Skeletal muscle satellite cell (primary cell): Measurements from ENCODE around the gene ANXA2.

ENCODE experiments used
- H3K27me3 ChIP-seq: 2 replicates; pipeline ENCODE4 v1.7.0; 2013; ENCODE audit warnings: low read length; ENCODE audit not compliant: control insufficient read depth, insufficient read depth
- H3K36me3 ChIP-seq: 2 replicates; pipeline ENCODE4 v1.7.0; 2013; ENCODE audit warnings: mild to moderate bottlenecking, control low read depth, low read length; ENCODE audit not compliant: insufficient read depth
- H3K4me1 ChIP-seq: 2 replicates; pipeline ENCODE4 v1.7.0; 2013; ENCODE audit warnings: low read length; ENCODE audit not compliant: control insufficient read depth, insufficient read depth
- H3K4me2 ChIP-seq: 2 replicates; pipeline ENCODE4 v1.7.0; 2013; ENCODE audit warnings: mild to moderate bottlenecking, low read length
- H3K4me3 ChIP-seq: 2 replicates; pipeline ENCODE4 v1.7.0; 2013; ENCODE audit warnings: low read length
- H3K9ac ChIP-seq: 2 replicates; pipeline ENCODE4 v1.7.0; 2013; ENCODE audit warnings: mild to moderate bottlenecking, low read depth, low read length, moderate library complexity
- H3K9me3 ChIP-seq: replicated peaks from 2 replicates; pipeline ENCODE4 v1.7.0; 2013; ENCODE audit warnings: mild to moderate bottlenecking, control low read depth, low read length

Gene ANXA2

GRCh38 chr15:60385620-60386552 lies 11.9 kb downstream of the ANXA2 start:
- Histone ChIP-seq H3K36me3 (peaks cover 83% of the 10 kb centered on the region), H3K9ac (no peak overlapping the region), H3K4me2 (peak overlapping the region; percentile 46), H3K27me3 (no peaks in the 10 kb centered on the region), H3K9me3 (no peaks in the 10 kb centered on the region), H3K4me3 (no peak overlapping the region), H3K4me1 (peaks cover 90% of the 10 kb centered on the region)

- Histone ChIP-seq H3K27me3 (no peaks in the 10 kb centered on the region), H3K4me2 (peak overlapping the region; percentile 44), H3K4me1 (peaks cover 90% of the 10 kb centered on the region), H3K36me3 (peaks cover 81% of the 10 kb centered on the region), H3K9me3 (no peaks in the 10 kb centered on the region), H3K4me3 (no peak overlapping the region), H3K9ac (peak overlapping the region; percentile 23)
These were observed 13.2 kb downstream of the ANXA2 start for GRCh38 chr15:60384526-60385126.

- Histone ChIP-seq H3K27me3 (no peaks in the 10 kb centered on the region), H3K4me1 (peaks cover 90% of the 10 kb centered on the region), H3K36me3 (peaks cover 82% of the 10 kb centered on the region), H3K9ac (peak overlapping the region; percentile 23), H3K4me2 (peak overlapping the region; percentile 44), H3K4me3 (no peak overlapping the region), H3K9me3 (no peaks in the 10 kb centered on the region)
These were observed 13.7 kb downstream of the ANXA2 start for GRCh38 chr15:60384053-60384452.

- Histone ChIP-seq H3K36me3 (peaks cover 88% of the 10 kb centered on the region), H3K9ac (peak overlapping the region; percentile 24), H3K4me2 (peak overlapping the region; percentile 44), H3K4me1 (peaks cover 91% of the 10 kb centered on the region), H3K4me3 (peak overlapping the region; percentile 19), H3K27me3 (no peaks in the 10 kb centered on the region), H3K9me3 (no peaks in the 10 kb centered on the region)
These were observed 14.8 kb downstream of the ANXA2 start for GRCh38 chr15:60382773-60383674.

- H3K27me3 ChIP-seq = no peaks in the 10 kb centered on the region
- H3K36me3 ChIP-seq = peaks cover 91% of the 10 kb centered on the region
- peaks cover 94% of the 10 kb centered on the region for H3K4me1 ChIP-seq
- H3K9ac ChIP-seq = peak overlapping the region; percentile 27
- H3K4me2 ChIP-seq = peak overlapping the region; percentile 24
- H3K9me3 ChIP-seq = no peaks in the 10 kb centered on the region
- no peak overlapping the region for H3K4me3 ChIP-seq
These were observed 16.5 kb downstream of the ANXA2 start for GRCh38 chr15:60381148-60381788.

- Histone ChIP-seq H3K4me3 (peak overlapping the region; percentile 21), H3K27me3 (no peaks in the 10 kb centered on the region), H3K4me1 (peaks cover 96% of the 10 kb centered on the region), H3K9me3 (no peaks in the 10 kb centered on the region), H3K36me3 (peaks cover 91% of the 10 kb centered on the region), H3K4me2 (peak overlapping the region; percentile 40), H3K9ac (peak overlapping the region; percentile 67)
These were observed 18.1 kb downstream of the ANXA2 start for GRCh38 chr15:60379525-60380274.

GRCh38 chr15:60379185-60379524 lies 18.6 kb downstream of the ANXA2 start:
- H3K27me3 ChIP-seq = no peaks in the 10 kb centered on the region
- H3K36me3 ChIP-seq = peaks cover 89% of the 10 kb centered on the region
- no peak overlapping the region for H3K4me3 ChIP-seq
- H3K4me1 ChIP-seq = peaks cover 96% of the 10 kb centered on the region
- H3K9me3 ChIP-seq = no peaks in the 10 kb centered on the region
- peak overlapping the region; percentile 40 for H3K4me2 ChIP-seq
- H3K9ac ChIP-seq = peak overlapping the region; percentile 67

GRCh38 chr15:60376677-60377095 lies 21.1 kb downstream of the ANXA2 start:
- no peaks in the 10 kb centered on the region for H3K9me3 ChIP-seq
- H3K4me3 ChIP-seq = no peak overlapping the region
- H3K9ac ChIP-seq = peak overlapping the region; percentile 44
- H3K27me3 ChIP-seq = no peaks in the 10 kb centered on the region
- H3K4me2 ChIP-seq = peak overlapping the region; percentile 15
- H3K36me3 ChIP-seq = peaks cover 86% of the 10 kb centered on the region
- peaks cover 96% of the 10 kb centered on the region for H3K4me1 ChIP-seq

GRCh38 chr15:60375306-60375705 lies 22.5 kb downstream of the ANXA2 start:
- Histone ChIP-seq H3K4me2 (peak overlapping the region; percentile 59), H3K27me3 (no peaks in the 10 kb centered on the region), H3K36me3 (peaks cover 83% of the 10 kb centered on the region), H3K9ac (peak overlapping the region; percentile 77), H3K4me3 (peak overlapping the region; percentile 11), H3K4me1 (peaks cover 94% of the 10 kb centered on the region), H3K9me3 (no peaks in the 10 kb centered on the region)

GRCh38 chr15:60374628-60375081 lies 23.1 kb downstream of the ANXA2 start:
- H3K9ac ChIP-seq = peak overlapping the region; percentile 77
- peak overlapping the region; percentile 23 for H3K4me3 ChIP-seq
- no peaks in the 10 kb centered on the region for H3K27me3 ChIP-seq
- H3K4me1 ChIP-seq = peaks cover 94% of the 10 kb centered on the region
- peaks cover 83% of the 10 kb centered on the region for H3K36me3 ChIP-seq
- H3K9me3 ChIP-seq = no peaks in the 10 kb centered on the region
- H3K4me2 ChIP-seq = peak overlapping the region; percentile 59
